22Rv1 (cell line): ENCODE measurements around the gene FLOT2.
"Not testable (repeated sequence)": the region's sequence is repeated elsewhere in the genome, so short reads cannot be mapped to it uniquely, and the experiment has no call there.

Experiments
- H3K27ac ChIP-seq: fragments of 450-650 bp; 2 replicates; pipeline ENCODE4 v1.5.1; 2017
- CTCF ChIP-seq: fragments of 450-650 bp; IDR thresholded peaks from 2 replicates; pipeline ENCODE4 v1.5.1; 2017; ENCODE audit warnings: mild to moderate bottlenecking
- ZFX ChIP-seq: fragments of 450-650 bp; IDR thresholded peaks from 2 replicates; pipeline ENCODE4 v1.6.1; 2017; ENCODE audit warnings: antibody characterized with exemption, borderline replicate concordance

FLOT2 gene

GRCh38 chr17:28940675-28941074 is 43.1 kb upstream of the FLOT2 start:
- peak overlapping the region; percentile 35; the same call in 1 of the 2 replicates for H3K27ac ChIP-seq
- no peak for TF ChIP-seq CTCF
- TF ChIP-seq ZFX: no peak

- H3K27ac ChIP-seq: no peak overlapping the region
- TF ChIP-seq CTCF: no peak
- no peak for TF ChIP-seq ZFX
Observed at GRCh38 chr17:28940142-28940541, 42.6 kb upstream of the FLOT2 start.

GRCh38 chr17:28938552-28938951 is 41.0 kb upstream of the FLOT2 start:
- no peak overlapping the region for H3K27ac ChIP-seq
- no peak for TF ChIP-seq CTCF

DNA sequence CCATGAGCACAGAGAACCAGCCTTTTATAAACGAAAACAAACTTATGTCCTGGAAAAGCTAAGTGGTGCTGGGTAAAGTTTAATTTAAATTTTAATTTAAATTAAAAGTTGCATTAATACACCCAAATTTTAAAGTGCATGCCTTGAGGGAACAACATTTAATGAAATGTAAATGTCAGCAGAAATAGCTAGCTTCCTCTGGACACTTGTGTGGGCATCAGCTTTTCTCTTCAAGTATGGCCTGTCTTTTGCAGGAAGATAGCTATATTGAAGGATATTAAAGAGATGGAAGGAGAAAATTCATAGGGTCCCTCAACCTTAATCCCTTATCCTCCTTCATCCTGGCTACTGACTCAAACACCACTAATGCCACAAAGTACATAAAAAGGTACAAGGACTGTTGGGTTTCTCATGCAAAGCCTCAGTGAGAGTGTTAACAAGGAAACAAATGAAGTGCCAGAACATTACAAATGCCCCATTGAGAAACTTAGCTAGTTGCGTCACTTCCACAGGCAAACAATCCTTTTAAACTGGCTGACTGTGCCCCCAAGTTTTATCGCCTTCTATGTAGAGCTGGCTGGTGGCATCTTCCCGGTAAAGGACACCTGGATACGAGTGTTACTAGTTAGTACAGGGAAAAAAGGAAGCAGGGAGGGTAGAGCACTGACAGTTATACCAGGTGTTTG is 39.7 kb upstream of the FLOT2 start:
- TF ChIP-seq ZFX: no peak
- no peak for TF ChIP-seq CTCF
- H3K27ac ChIP-seq: no peak overlapping the region

GRCh38 chr17:28935744-28936460 is 38.4 kb upstream of the FLOT2 start:
- no peak overlapping the region for H3K27ac ChIP-seq
- no peak for TF ChIP-seq ZFX
- no peak for TF ChIP-seq CTCF

DNA sequence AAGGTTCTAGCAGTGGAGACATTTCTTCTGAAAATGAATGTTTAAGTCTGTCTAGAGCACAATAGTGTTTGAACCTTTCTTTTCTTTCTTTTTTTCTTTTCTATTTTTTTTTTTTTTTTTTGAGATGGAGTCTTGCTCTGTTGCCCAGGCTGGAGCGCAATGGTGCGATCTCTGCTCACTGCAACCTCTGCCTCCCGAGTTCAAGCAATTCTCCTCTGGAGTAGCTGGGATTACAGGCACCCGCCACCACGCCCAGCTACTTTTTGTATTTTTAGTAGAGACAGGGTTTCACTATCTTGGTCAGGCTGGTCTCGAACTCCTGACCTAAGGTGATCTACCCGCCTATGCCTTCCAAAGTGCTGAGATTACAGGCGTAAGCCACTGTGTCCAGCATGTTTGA is 37.0 kb upstream of the FLOT2 start:
- not testable (repeated sequence) for H3K27ac ChIP-seq

DNA sequence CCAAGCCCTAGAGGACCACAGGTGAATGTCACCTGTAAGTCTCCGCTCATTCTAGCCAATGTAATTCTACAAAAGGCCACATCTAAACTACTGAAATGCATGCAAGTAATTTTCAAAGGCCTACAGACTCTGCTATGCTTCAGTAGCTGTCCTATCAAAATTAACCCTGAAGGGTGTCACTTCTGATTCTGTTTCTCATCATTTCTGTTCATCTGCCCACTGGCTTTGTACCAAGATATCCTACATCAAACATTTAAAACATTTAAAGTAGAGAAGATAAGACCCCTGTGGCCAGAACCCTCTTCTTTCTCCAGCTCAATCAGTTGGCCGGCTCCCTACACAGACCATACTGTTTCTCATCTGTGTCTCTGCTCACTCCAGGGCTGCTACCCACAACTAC is 32.3 kb upstream of the FLOT2 start:
- TF ChIP-seq CTCF (no peak), ZFX (no peak)

More for the DNA sequence above, 32.3 kb upstream of the FLOT2 start:
- H3K27ac ChIP-seq: no peak overlapping the region
